Heart left ventricle (tissue), 16 donors: ENCODE measurements around the gene DCP2. TPM values are rescaled to one million over a fixed set of nuclear protein-coding genes. Genes with fewer than 3 reads are reported as not detected.

Experiments
- ATAC-seq, 4 donors: fragments of 200-7000 bp; cut with Tn5 transposase; one replicate each; pipeline ENCODE4 v1.9.1; 2020 to 2022; ENCODE audit warnings: moderate library complexity in 4 of 4, mild to moderate bottlenecking in 3 of 4, moderate number of reproducible peaks in 1 of 4
- DNase-seq, 5 donors: peaks; one replicate each; pipeline ENCODE4 v3.0.0-alpha.2; 2020
- H3K27ac ChIP-seq, 12 donors: fragments of 200-600 bp; sonication (generic) in 4 of 12; one replicate each; pipeline versions ENCODE4 v1.5.0 to v1.8.0; 2016 to 2022; ENCODE audit warnings: mild to moderate bottlenecking in 2 of 12
- H3K27me3 ChIP-seq, 9 donors: fragments of 200-600 bp; sonication (generic) in 2 of 9; one replicate each; pipeline versions ENCODE4 v1.5.1 to v1.8.0; 2016 to 2022; ENCODE audit warnings: mild to moderate bottlenecking in 3 of 9
- H3K36me3 ChIP-seq, 9 donors: fragments of 200-600 bp; sonication (generic) in 2 of 9; one replicate each; pipeline versions ENCODE4 v1.5.0 to v1.8.0; 2018 to 2022; ENCODE audit warnings: mild to moderate bottlenecking in 2 of 9
- H3K4me1 ChIP-seq, 12 donors: fragments of 200-600 bp; sonication (generic) in 4 of 12; one replicate each; pipeline versions ENCODE4 v1.5.0 to v1.8.0; 2016 to 2022; ENCODE audit warnings: mild to moderate bottlenecking in 3 of 12
- H3K4me3 ChIP-seq, 12 donors: fragments of 200-600 bp; sonication (generic) in 4 of 12; one replicate each; pipeline versions ENCODE4 v1.5.0 to v1.8.0; 2017 to 2022; ENCODE audit warnings: mild to moderate bottlenecking in 9 of 12, moderate library complexity in 4 of 12
- H3K9me3 ChIP-seq, 12 donors: fragments of 200-600 bp; sonication (generic) in 4 of 12; one replicate each; pipeline versions ENCODE4 v1.5.0 to v1.8.0; 2016 to 2022; ENCODE audit warnings: mild to moderate bottlenecking in 1 of 12
- POLR2A ChIP-seq, 2 donors: fragments of 450-650 bp; IDR thresholded peaks; one replicate each; pipeline ENCODE4 v1.6.1; 2017; ENCODE audit warnings: antibody characterized with exemption in 2 of 2, mild to moderate bottlenecking in 2 of 2, moderate library complexity in 2 of 2
- WGBS, 4 donors: extraction: QIAGEN DNeasy Blood & Tissue Kit in 2 of 4; methylation state at CpG; one replicate each; pipeline versions ENCODE4 v1.1.5 to v1.1.7; 2013 to 2018; 5-methylcytosine and 5-hydroxymethylcytosine counted together
- intact Hi-C, 10 donors: fragments of 100-400 bp; cut with DNase I; formaldehyde crosslinking; loops; one replicate each; pipeline versions ENCODE4 v1.11.1 to v1.14.2; 2022
- polyA plus RNA-seq, 2 donors: library from polyadenylated mRNA; stranded (reverse); fragments of 200-250 nt; gene quantifications; one replicate each; pipeline ENCODE4 v1.2.3, GENCODE V29; 2013
- total RNA-seq, 9 donors: library from RNA; depleted of rRNA in 2 of 9; stranded (reverse); fragments of >200 nt in 2 of 9; fragmentation: NEBNext Ultra II Directional in 3 of 9; extraction: Animal tissue kit (Norgen Biotek cat#: 25700) in 3 of 9; gene quantifications; one replicate each; pipeline versions ENCODE4 v1.1.0 to v1.2.4, GENCODE V29; 2016 to 2023
- TF ChIP-seq, protein P1 (sequence below), 12 donors: fragments of 200-600 bp; sonication (generic) in 4 of 12; IDR thresholded peaks; one replicate each; pipeline versions ENCODE4 v1.5.0 to v1.8.0; 2018 to 2022; ENCODE audit warnings: antibody characterized with exemption in 12 of 12, mild to moderate bottlenecking in 5 of 12
- donor health status: ischemic (EF 13 %, LVEDD 7.1; RV severe dilation, severe dysfunction).
- donor health status: healthy with polysubstance abuse.
- donor health status: DM: no; HTN: yes; CAD: no.
- donor health status: DM: no; HTN: no; CAD: no.
- donor health status: ischemic (EF 25% LVEDD 6.9; RV normal size, moderate dysfunction).
- donor health status: ischemic (EF 25% LVEDD 5.7; RV mildly dilated, moderate dysfunction).
- donor health status: healthy.
- donor health status: DM: yes; HTN: yes; CAD: no.
- donor health status: ischemic (EF 35%, LVEDD 5.7; RV mildly dilated, moderate dysfunction).
- donor health status: nonischemic (EF 11% LVEDD 7.7; RV severe dilation, severe dysfunction).
- donor health status: DM: yes; HTN: yes; CAD: no.
- donor health status: PGD.
- donor health status: ischemic (EF 29% LVEDD 5.4; RV normal size, mild dysfunction).
- donor health status: nonischemic (EF 23%, LVEDD 6.1; RV moderate dilation, normal function).

DCP2 gene
- total and polyA plus RNA-seq, 11 donors, result 3.4 to 36.0 (median 16.0) TPM

DNA sequence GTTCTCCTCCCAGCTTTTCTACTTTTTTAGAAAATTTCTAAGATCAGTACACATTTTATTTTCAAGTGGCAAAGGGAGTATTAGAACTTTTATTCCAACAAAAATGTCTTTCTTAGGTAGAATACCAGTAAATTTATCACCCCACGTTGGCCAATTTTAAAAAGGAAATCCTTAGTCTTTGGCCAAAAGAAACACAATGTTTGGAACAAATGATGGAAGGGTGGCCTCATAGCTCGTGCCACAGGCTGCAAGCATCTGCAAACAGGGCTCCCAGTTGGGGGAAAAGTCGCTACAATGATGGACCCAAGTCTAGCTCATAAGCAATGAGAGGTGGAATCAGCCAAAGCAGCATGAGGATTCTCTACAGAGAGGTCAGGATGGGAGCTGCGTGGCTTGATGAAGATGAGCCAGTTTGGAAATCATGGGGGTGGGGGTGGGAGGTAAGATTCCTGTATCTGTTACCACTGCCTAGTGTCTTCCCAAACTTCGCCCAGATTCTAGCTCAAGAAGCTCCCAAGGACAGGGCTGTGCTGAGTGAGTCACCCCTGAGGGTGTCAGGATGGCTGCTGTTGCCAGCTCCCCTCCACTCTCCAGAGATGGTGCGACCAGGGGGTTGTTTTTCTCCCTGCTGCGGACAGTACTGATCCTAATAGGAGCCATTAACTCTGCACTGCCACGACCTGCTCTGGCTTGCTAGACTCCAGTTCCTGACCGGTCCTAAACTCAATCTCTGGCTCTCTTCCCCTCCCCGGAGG is 75.6 kb downstream of the DCP2 start:
- DNase-seq (no peak), ATAC-seq (peak in 1 of 4 donors; percentile 15)
- WGBS, 4 donors, result 81 to 86% (median 84%) methylated on average over 10 of the region's 10 CpGs
- Histone ChIP-seq H3K36me3 (peaks cover 0 to 77% (median 38%) of the 10 kb centered on the region in 9 donors), H3K27ac (peak overlapping the region in 1 of 12 donors; percentile 87), H3K27me3 (no peaks in the 10 kb centered on the region), H3K4me3 (no peak overlapping the region), H3K4me1 (peaks cover 0 to 54% (median 11%) of the 10 kb centered on the region in 12 donors), H3K9me3 (no peaks in the 10 kb centered on the region)
- TF ChIP-seq POLR2A (IDR thresholded peaks at IDR 0.05), result no peak
- TF ChIP-seq, protein P1, sequence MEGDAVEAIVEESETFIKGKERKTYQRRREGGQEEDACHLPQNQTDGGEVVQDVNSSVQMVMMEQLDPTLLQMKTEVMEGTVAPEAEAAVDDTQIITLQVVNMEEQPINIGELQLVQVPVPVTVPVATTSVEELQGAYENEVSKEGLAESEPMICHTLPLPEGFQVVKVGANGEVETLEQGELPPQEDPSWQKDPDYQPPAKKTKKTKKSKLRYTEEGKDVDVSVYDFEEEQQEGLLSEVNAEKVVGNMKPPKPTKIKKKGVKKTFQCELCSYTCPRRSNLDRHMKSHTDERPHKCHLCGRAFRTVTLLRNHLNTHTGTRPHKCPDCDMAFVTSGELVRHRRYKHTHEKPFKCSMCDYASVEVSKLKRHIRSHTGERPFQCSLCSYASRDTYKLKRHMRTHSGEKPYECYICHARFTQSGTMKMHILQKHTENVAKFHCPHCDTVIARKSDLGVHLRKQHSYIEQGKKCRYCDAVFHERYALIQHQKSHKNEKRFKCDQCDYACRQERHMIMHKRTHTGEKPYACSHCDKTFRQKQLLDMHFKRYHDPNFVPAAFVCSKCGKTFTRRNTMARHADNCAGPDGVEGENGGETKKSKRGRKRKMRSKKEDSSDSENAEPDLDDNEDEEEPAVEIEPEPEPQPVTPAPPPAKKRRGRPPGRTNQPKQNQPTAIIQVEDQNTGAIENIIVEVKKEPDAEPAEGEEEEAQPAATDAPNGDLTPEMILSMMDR (IDR thresholded peaks at IDR 0.05), result no peak
- intact Hi-C loops, result loop anchor here in 2 of 10 donors (5.0 kb wide), 2 partner anchors 275 to 280 kb away; no protein-coding TSS in a partner anchor

DNA sequence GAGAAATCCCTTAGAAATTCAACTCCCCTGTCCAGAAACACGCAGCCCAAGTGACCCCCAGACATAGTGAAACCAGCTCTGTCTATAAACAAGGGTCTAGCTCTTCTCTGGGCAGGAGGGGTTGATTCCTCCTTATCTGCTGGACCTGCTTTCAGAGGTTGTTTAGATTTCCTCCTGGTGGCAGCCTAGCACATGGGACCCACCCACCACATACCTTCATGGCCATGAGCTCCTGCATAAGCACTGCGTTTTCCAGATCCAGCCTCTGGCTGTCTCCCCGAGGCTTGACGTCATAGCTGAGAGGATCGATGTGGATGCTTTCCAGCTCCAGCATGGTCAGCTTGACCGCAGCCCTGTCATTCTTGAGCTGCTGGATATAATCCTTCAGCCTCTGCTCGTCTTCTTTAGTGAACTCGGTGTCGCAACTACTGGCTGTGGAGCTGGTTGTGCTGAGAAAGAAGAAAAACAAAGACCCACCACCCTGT is 77.0 kb downstream of the DCP2 start:
- DNase-seq (no peak), ATAC-seq (peak in 1 of 4 donors; percentile 15)
- WGBS, 4 donors, result 84 to 89% (median 87%) methylated on average over 9 of the region's 9 CpGs
- no peak for TF ChIP-seq POLR2A (IDR thresholded peaks at IDR 0.05)
- TF ChIP-seq, protein P1 (IDR thresholded peaks at IDR 0.05), result no peak
- H3K4me1 ChIP-seq, result peaks cover 0 to 46% (median 14%) of the 10 kb centered on the region in 12 donors
- no peak overlapping the region for H3K4me3 ChIP-seq
- H3K27me3 ChIP-seq, result no peaks in the 10 kb centered on the region
- H3K27ac ChIP-seq, result no peak overlapping the region
- no peaks in the 10 kb centered on the region for H3K9me3 ChIP-seq
- H3K36me3 ChIP-seq, result peaks cover 0 to 69% (median 27%) of the 10 kb centered on the region in 9 donors
- intact Hi-C loops, result loop anchor here in 2 of 10 donors (5.0 kb wide), 2 partner anchors 274 to 279 kb away; no protein-coding TSS in a partner anchor

DNA sequence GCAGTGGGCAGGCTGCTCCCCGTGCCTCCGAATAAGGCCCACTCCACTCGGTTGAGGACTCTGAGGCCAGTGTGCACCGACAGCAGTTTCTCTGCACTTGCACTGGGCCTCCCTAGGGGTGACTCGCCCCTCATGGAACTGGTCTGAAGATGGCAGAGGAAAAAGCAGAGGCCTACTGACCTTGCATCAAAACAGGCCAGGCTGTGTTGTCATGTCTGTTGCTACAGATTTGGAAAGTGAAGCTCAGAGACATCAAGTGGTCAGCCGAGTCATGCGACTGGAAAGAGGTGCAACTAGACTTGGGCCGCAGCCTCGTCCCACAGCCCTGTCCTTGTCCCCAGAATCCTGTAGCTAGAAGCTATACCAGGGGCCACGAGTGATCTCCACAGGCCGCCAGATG is 78.3 kb downstream of the DCP2 start:
- Histone ChIP-seq H3K36me3 (peaks cover 0 to 61% (median 16%) of the 10 kb centered on the region in 9 donors), H3K27me3 (no peaks in the 10 kb centered on the region), H3K9me3 (no peaks in the 10 kb centered on the region), H3K27ac (no peak overlapping the region), H3K4me3 (no peak overlapping the region), H3K4me1 (peaks cover 0 to 56% (median 19%) of the 10 kb centered on the region in 12 donors)
- no peak for TF ChIP-seq POLR2A (IDR thresholded peaks at IDR 0.05)
- TF ChIP-seq, protein P1 (IDR thresholded peaks at IDR 0.05), result no peak
- 92 to 97% (median 96%) methylated on average over 6 to 11 of the region's 11 CpGs for WGBS, 4 donors
- ATAC-seq (no peak), DNase-seq (no peak)
- intact Hi-C loops, result loop anchor here in 2 of 10 donors (5.0 kb wide), 2 partner anchors 272 to 277 kb away; no protein-coding TSS in a partner anchor

DNA sequence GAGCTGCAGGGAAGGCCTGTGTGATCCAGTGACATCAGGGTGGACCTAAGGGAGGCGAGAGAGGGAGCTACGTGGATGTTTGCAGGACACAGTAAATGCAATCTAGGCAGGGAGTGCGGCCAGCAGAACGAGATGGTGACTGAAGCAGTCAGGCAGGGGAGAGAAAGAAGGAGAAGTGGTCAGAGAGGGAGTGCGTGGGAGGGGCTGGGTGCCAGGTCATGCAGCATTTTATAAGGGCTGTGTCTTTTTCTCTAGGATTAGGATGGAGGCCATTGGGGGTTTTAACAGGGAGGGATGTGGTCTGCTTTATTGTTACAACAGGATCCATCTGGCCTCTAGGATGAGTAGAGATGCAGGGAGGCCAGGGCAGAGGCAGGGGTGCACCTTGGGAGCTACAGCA is 80.4 kb downstream of the DCP2 start:
- 79 to 88% (median 86%) methylated on average over 5 of the region's 5 CpGs for whole genome bisulfite sequencing, 4 donors
- intact Hi-C loops, result no loop called here
- DNase-seq (no peak), ATAC-seq (no peak)
- H3K27me3 ChIP-seq, result no peaks in the 10 kb centered on the region
- H3K4me1 ChIP-seq, result peaks cover 0 to 40% (median 12%) of the 10 kb centered on the region in 12 donors
- H3K36me3 ChIP-seq, result peaks cover 0 to 71% (median 24%) of the 10 kb centered on the region in 9 donors
- H3K9me3 ChIP-seq, result no peaks in the 10 kb centered on the region
- no peak overlapping the region for H3K27ac ChIP-seq
- TF ChIP-seq, protein P1 (IDR thresholded peaks at IDR 0.05), result no peak
- TF ChIP-seq POLR2A (IDR thresholded peaks at IDR 0.05), result no peak
- no peak overlapping the region for H3K4me3 ChIP-seq
